ENCODE data around the gene RIPK3. TPM values are rescaled to one million over a fixed set of nuclear protein-coding genes. Genes with fewer than 3 reads are reported as not detected.

RIPK3 gene
- total and polyA plus RNA-seq, 2 of the 8 experiments (the other 6 are each of a cell fraction or from before 2014, with no cell fraction given) = 0.24 to 0.39 TPM

GRCh38 chr14:24310646-24311604, 28.9 kb downstream of the RIPK3 start, which contains the start of gene LTB4R (continued):
- TF ChIP-seq E2F6 (IDR thresholded peaks at IDR 0.05) = no peak
- no peak for TF ChIP-seq RBBP5 (IDR thresholded peaks at IDR 0.05; ENCODE audit: borderline replicate concordance, low read depth, low read length)
- no peak for TF ChIP-seq EP300 (IDR thresholded peaks at IDR 0.05; ENCODE audit: borderline replicate concordance in 1 of 2, low read depth in 2 of 2, low read length in 2 of 2)
- TF ChIP-seq TAF7 (optimal IDR thresholded peaks at IDR 0.05; ENCODE audit: borderline replicate concordance, low read depth, low read length) = no peak
- TF ChIP-seq SIX5 (IDR thresholded peaks at IDR 0.05; ENCODE audit: low read depth, low read length) = no peak
- TF ChIP-seq NRF1 (IDR thresholded peaks at IDR 0.05; ENCODE audit: low read depth, low read length) = no peak
- no peak for TF ChIP-seq CBX5 (IDR thresholded peaks at IDR 0.05; ENCODE audit: low read depth, low read length)
- no peak for TF ChIP-seq SP1 (IDR thresholded peaks at IDR 0.05; ENCODE audit: low read depth, low read length)
- TF ChIP-seq CTCF (IDR thresholded peaks at IDR 0.05; ENCODE audit: control extremely low read depth in 1 of 3, insufficient read depth in 1 of 3, low read depth in 1 of 3, low read length in 3 of 3) = no peak
- no peak for TF ChIP-seq NANOG (IDR thresholded peaks at IDR 0.05; ENCODE audit: insufficient read depth, low read depth, low read length, poor library complexity, severe bottlenecking)
- TF ChIP-seq ASH2L (IDR thresholded peaks at IDR 0.05; ENCODE audit: low read length) = no peak
- no peak for TF ChIP-seq SAP30 (IDR thresholded peaks at IDR 0.05; ENCODE audit: insufficient read depth, insufficient replicate concordance, low read length)
